NCI-H1417 (cell line): ENCODE data around the gene ERC2.

ENCODE experiments used
- DNase-seq, 3 experiments: peaks; one replicate each; lab custom pipeline; 2025; lab: John Stamatoyannopoulos, UW

The ERC2 gene

DNA sequence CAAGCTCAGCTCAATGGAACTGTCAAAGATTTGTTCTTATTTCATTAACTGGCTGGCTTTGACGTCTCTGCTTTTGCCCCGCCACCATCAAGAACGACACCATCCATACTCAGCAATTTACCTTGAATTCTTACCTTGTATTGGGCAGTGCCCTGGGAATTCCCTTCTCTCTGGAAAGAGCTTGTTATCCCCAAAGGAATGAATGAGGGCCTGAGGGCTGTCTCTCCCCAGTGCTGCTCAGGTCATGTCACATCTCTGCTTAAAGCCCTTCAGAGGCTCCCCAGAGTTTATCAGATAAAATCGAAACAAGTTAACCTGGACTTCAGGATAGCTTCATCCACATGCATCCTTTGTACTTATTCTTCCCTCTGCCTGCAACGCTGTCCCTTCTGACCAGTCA is 975.3 kb downstream of the ERC2 start:
- DNase-seq, result no peak

DNA sequence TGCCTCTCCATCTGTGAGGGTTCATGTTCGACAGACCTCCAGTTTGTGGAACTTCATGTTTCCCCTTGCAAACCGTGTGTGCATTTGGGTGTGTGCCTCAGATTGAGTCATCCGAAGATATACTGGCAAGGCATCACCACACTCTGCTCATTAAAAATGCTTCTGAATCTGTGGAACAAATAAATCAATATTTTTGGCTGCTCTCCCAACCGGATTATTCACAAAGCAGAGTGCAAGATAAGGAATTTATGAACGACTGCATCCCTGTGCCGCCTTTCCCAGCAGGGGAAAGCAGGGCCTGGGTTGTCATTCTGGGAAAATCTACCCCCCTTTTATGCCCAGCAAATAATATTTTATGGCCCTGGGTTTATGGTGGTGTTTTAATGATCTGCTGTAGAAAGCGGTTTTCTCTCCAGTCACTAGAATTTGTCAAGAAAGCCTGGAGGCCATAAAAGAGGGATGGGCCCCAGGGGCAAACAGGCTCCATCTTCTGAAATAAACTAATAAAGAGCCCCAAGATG is 976.9 kb downstream of the ERC2 start:
- no peak for DNase-seq

DNA sequence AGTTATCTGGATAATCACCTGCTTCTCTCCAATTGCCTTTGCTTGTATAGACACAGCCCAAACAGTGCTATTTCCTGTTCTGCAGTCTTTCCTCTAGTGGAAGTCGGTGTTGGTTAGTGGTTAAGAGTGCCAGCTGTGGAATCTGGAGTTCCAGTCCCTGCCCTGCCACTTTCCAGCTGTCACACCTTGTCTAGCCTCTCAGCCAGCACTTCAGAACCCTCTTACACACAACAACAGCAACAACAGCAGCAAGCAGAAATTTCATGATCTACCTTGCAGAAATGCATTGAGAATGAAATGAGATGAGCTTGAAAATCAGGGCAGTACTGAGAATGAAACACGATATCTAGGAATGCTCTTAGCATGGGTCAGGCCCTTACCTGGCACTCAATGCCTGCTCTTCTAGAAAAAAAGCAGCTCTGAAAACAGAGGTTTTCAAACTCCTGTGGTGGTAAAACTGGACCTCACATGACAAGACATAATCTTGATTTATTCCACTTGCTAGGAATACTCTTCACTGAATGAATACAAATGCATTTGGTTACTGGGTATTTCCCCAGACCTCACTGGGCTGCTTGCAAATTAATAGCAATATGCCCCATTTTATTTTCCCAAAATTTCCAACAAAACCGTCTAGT is 977.9 kb downstream of the ERC2 start:
- peak in 1 of 3 experiments; percentile 57 for DNase-seq

DNA sequence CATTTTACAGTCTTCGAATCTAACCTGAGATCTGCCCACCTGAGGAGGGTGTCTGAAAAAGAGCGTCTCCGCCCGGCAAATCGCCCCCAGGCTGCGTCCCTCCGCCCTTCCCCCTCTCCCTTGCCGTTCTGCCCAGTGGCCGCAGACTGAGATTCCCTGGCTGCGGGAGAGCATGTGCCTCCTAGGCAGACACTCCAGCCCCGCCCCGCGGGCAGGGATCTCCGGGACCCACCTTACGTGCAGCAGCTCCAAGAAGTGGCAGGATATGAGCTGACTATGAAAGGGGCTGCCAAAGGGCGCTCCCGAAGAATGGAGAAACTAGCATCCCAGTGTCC is 978.5 kb downstream of the ERC2 start:
- no peak for DNase-seq

DNA sequence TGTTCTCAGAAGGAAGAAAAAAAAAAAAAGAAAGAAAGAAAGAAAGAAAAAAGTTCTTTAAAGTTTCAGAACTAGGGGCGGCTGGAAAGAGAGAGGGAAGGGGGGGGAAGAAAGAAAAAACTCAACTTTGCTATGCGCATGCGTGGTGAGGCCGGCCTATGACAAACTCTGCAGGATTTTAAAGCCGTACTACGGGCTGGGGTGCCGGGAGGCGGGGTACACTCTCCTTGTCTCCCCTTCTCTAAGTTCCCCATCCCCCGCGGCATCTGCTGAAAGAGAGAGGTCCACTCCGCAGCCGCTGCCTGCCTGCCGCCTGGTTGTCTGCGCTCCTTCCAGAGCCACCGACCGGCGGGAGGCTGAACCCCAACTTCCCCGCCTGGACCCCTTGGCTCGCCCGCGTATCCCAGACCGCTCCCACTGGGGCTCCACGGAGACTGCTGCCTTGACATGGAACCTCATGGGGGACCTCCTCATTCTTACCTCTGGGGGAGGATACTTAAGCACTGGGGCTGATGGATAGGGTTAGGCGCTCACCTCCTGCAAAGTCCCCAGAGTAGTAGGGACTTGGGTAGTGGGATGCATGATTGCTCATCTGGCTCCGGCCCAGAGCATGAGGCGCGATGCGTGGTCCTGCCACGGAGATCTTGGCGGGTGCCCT is 979.7 kb downstream of the ERC2 start:
- no peak for DNase-seq

DNA sequence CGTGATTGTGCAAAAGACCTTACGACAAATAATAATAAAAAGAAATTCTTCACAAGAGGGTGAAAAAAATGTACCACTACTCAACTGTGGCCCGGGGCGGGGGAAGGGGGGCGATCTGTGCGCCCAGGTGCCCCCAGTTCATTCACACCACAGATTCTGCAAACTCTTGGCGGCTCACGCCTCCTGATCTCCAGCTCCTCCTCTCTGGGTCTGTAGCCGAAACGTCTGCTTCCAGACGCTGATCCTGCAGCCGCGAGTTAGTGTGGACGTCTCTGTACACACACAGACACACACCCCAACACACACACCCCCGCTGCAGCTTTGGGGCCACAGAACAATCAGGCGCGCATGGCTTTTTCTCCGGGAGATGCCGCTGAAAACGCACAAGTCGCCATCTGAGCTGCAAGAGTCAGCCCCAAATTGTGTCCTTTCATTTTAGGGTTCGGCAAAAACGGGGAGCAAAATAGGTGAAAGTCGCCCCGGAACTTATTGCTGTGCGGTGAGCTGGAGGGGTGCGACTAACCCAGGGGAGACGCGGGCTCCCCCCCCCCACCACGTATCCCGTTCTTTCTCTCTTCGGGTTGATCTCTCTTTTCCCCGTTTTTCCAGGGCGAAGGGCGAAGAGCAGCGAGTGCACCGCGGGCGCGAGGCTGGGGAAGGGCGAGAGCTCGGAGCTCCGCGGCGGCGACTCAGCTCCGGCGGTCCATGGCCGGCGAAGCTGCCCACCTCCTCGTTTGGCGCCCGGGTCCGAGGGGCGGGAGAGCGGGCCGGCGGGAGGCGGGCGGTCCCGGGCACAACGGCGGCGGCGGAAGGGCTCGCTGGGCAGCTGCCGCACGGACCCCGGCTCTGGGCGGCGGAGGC is 980.7 kb downstream of the ERC2 start:
- peak in 2 of 3 experiments; percentile 71 to 78 for DNase-seq

DNA sequence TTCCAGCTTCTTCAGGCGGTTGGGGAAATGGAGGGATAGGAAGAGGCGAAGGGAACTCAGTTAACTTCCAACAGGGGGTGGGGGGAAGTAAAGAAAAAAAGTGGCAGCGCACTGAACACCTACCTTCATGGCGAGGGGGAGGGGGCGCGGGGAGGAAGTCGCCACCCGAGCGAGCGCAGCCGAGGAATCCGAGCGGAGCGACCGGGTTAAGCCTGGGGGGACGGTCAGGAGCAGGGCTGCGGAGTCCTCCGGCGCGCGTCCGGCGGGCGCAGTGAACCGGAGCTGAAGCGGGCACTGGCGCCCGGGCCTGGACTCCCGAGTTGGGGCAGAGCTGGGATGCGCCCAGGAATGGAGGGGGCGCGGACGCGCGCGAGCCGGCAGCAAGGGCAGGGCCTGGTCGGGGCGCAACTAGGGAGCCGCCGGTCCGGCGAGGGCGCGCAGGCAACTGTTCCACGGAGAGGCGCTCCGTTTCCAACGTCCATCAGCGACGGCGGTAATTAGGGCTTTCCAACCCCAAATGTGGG is 981.3 kb downstream of the ERC2 start, which contains the start of gene WNT5A:
Gene WNT5A, minus strand, starts transcription at position 450 of the 524 bp plus-strand sequence. Its CDS starts 321 bp downstream, at position 129.
- peak in 2 of 3 experiments; percentile 69 to 78 for DNase-seq

DNA sequence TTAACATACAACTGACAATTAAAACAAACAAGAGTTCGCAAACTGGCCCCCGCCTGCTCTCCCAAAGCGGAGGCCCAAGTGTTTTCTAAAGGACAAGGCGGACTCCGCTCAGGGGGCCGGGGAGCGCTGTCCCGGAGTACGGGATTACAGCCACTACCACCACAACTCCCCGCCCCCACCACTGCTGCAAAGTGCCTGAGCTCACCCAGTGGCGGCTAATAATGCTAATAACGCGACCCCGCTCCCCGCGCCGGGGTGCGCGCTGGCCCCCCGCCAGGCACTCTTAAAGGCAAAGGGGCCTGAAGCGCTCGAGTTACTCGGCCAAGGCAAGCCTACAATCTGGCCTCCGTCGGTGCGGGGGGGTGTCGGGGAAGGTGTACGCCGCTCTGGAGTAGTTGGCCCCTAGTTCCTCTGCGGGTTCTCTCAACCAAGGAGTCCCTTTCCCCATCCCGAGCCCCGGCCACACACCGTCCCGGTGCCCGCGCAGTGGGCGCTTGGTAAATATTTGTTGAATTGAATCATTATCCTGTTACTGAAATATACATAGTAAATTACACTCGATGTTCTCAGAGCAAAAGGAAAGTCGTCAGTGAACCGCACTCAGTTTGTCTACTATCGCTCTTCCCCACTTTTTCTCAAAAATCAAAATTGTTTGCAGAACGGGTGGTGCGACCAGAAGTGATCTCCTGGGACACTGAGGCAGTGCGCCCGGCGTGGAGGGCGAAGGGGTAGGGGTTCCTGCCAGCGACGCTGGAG is 982.0 kb downstream of the ERC2 start:
- DNase-seq, result peak in 2 of 3 experiments; percentile 56 to 71

DNA sequence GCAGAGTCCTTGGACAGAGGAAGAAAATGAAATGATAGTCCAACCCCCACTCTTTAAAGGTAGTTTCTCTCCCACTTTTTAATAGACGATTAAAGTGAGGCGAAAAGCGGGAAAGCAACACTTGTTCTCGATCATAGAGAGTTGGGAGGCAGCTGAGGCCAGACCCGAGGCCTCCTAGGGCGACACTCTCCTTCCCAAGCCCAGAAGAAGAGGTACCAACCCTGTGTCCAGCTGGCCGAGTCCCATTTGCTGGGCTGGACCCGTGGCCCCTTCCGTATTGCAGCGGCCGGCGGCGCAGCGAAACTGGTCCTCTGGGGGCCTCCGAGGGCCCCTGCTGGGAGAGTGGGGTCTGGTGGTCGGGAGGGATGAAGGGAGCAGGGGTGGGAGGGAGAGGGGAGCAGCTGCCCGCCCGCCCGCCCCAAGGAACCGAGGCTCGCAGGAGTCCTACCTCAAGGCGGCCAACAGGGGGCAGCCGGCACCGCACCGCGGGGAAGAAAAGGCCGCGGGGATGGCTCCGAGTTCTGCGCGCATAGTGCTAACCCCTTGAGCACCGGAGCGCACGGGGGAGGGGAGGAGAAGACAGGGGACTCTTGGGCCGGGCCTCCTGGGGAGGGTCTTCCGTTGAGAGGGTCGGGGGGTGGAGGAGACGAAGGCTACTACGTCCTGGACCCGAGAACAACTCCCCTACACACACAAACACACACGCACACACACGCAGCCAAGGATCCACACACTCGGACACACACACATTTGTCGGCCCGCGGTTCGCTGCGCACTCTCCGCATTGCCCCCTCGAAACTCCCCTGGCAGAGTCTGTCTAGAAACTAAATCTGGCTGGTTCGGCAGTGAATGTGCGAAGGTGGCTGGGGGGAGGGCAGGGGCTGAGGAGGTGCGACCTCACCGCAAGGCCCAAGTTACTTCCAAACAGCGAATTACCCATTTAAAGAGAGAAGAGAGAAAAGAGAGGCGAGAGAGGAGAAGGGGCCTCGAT is 983.2 kb downstream of the ERC2 start:
- DNase-seq, result peak; percentile 15 to 71 (median 65)

DNA sequence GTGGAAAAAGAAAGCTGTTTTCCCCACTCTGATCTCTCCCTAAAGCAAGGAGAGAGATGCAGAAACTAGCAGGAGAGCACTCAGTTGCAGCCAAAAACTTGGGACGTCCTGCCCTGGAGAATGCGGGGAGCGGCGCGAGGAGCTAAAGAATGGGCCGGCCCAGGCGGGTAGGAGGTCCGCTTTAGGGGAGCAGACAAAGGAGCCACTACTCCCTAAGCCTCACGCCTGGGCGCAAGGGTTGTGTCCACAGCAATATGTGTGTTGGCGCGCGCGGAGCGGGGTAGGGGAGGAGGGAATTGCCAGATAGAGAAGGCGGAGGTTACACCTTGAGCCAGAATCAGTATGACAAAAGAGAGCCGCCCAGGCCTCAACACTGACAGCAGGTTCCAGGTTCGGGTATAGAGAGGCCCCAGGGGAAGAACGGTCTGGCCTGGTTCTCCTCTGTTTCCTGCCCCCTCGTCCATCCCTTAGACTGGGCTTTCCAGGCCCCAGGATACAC is 984.0 kb downstream of the ERC2 start:
- no peak for DNase-seq

DNA sequence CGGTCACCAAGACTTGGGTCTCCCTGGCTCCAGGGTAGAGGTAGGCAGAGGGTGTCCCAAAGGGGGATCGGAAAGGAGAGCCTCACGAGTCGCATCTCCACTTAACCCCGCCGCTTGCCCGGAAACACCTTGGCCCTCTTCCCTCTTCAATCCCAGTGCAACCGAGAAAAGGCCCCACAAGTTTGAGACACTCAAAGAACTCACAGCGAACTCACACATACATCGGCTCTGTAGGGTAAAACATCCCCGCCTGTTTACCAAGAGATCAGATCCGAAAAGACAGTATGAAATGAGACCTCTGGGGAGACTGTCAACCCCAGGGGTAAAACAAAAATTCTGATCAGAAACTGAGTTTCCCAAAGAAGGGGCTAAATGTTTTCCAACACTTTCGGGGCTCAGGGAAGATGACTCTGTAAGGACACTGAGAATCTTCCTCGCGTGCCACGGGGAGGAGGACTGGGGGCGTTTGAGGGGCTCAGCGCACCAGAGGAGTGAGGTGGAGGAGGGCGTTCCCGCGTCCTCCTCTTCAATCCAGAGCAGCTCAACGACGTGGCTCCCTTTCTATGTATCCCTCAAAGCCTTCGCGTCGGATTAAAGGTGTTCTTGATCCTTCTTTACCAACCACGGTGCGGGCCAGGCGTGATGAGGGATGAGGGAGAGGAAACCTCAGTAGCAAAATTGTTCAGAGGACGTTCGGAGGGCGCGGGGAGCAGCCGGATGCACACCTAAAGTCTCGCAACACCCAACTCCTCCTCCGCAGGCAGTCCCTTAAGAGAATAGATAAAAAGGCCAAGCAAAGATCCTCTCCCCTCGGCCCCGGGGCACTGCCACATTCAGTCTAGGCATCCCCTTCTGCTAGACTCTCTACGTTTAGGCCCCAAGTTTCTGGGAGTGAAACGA is 984.8 kb downstream of the ERC2 start:
- no peak for DNase-seq

DNA sequence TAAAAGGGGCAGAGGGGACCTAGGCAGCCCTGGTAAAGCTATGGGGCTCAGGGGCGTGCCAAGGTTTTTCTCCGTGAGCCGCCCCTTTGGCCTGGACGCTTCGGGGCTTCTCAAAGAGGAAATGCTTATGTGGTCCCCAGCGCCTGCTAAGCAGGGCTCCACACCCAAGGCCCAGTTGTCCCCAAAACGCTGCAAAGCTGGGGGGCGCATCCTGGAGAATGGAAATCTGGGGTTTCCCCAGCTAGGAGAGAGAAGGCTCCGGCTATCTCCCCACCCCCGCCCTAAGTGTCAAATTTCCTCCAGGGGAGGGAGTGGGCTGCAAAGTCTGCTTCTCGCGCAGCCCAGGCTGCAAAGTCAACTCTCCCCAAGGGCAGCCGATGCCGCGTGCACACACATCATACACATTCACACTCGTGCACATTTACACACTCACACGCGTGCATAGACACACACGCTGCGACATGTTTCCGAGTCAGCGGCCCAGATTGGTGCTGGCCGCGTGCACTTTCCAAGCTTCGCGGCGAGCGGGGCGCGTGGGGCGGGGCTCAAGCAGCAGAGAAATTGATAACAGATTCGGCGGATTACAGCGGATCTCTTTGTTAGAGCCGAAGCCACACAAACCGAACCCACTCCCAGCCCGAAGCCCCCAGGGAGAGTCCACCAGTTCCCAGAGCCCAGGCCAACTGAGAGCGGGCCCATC is 985.6 kb downstream of the ERC2 start:
- no peak for DNase-seq

DNA sequence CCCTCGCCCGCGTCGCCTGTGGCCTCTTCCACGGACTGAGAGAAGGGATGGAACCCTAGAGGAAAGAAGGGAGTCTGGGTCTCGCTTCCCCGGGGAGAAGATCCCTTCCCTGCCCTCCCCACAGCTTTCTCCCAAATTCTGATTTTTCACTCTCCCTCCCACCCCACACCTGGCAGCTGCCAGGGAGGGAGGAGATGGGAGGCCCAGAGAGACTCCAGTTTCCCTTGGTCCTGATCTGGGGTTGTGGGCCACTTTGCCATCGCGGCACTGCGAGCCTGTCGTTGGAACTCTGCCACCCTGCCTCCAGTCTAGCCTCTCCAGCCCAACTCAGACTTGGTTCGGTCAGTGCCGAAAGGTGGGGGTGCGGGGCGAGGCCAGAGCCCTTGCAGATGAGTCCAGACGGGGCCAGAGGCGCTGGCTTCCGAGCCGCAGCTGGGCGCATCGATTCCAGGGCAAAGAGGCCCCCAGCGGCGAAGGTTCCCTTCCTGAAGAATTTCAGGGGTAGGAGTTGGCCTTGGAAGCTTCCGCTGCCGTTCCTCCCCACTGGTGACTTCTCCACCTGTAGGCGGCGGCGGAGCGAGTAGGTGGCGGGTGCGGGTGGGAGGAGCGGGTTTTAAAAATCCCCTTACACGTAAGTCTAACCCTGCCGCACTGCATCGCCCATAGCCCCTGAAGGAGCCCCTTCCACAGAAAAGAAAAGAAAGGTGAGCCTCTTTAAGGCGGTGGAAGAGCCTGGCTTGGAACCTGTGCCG is 986.3 kb downstream of the ERC2 start:
- DNase-seq, result no peak

DNA sequence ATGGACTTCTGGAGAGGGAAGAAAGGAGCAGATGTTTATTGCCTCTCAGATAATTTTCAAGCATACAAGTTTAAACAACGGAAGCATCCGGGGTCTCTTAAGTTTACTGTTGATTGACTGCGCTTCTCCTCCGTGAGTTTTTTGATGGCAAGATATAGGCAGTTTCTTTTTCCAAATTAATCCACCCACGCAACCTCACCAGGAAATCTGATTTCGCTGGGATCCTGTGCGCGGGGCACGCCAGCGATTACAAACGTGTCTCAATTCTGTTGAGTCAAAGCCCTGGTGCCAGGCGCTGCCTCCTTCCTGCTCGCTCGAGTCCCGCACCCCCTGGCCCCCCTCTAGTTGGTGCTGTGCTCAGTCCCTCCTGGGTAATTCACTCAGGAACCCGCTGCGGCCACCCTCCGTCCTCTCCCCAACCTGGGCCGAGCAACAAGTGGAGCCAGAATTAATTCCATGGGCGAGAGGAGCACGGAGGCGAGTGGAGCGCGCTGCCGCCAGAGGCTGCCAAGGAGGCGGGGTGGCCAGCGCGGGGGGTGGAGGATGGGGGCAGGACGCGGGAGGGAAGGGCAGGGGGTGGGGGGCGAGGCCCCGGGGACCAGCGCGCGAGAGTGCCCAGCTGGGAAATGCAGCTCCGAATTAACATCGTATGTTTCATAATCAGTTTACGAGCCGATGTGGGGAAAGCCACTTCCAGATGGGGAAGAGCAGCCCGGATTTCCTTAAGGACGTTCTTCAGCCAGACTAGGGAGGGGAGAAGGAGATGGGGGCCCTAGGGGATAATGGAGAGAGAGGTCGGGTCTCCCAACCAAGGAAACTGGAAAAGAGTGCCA is 987.1 kb downstream of the ERC2 start:
- peak in 1 of 3 experiments; percentile 13 for DNase-seq

DNA sequence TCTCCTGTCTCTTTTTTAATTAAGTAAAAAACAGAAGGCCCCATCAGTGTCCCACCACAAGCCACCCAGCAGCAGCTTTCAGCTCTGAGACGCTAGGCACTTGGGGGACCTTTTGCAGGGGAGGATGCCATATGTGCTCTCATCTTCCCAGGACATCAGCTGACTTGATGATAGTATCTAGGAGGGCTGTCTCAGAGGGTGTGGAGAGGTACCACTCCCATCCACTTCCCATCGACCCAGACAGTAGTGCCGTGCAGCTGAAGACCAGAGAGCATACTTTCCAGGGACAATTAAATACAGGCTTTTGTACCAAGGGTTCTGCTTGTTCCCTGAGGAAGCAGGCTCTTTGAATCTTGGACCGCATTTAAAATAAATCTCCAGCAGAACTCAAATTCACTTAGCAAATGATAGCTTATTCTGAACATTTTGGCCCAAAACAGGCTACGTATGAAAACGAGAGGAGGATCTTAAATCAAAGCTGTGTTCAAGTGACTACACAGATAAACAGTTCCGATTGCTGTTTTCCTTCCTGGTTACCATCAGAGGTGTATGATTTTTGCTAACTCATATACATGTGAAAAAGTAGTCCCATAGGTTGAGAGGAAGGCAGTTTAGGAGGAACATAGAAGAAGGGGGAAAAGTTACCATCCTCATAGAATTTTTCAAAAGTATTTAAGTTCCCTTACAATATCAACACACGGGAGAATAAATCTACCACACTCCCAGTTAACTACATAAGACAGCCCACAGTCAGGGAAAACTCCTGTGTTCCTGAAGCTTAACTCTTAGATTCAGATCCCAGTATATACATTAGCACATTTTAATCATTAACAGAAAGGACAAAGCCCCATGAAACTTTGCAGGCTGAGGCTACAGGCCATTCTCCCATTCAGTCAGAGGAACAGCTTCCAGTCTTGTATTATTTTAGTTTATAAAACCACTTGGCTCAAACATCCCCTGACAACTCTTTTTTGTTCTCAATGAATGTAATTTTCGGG is 990.7 kb downstream of the ERC2 start:
- no peak for DNase-seq

DNA sequence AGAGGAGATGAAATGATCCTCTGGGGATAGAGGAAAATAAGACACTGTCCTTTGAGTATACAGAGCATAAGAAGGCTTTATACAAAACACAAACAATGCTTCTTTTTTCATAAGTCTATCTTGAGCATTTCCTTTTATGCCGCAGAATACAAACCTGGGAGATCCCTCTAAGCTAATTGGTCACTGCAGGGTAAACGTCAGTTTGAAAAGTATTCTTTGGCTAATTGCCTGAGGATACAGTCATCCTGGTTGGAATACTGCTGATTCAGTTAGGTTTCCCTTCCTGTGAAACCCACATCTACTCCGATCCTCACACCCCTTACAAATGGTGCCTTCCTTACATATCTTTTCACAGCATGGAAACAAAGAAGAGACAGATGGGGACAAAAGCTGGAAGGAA is 991.8 kb downstream of the ERC2 start:
- DNase-seq, result no peak
